ENCODE measurements around the gene CAMTA1.

Gene CAMTA1

GRCh38 chr1:7338439-7338838 is 553.2 kb downstream of the CAMTA1 start:
- no peak for DNase-seq (ENCODE audit: low read depth, low spot score)

GRCh38 chr1:7339014-7339413 is 553.8 kb downstream of the CAMTA1 start:
- DNase-seq (ENCODE audit: low read depth, low spot score) = no peak

- DNase-seq (ENCODE audit: low read depth, low spot score) = no peak
Measured at GRCh38 chr1:7339953-7340352, 554.7 kb downstream of the CAMTA1 start.

GRCh38 chr1:7341145-7341905 is 556.1 kb downstream of the CAMTA1 start:
- no peak for DNase-seq (ENCODE audit: low read depth, low spot score)

GRCh38 chr1:7343882-7344281 is 558.6 kb downstream of the CAMTA1 start:
- DNase-seq (ENCODE audit: low read depth, low spot score) = no peak

- no peak for DNase-seq (ENCODE audit: low read depth, low spot score)
Measured at GRCh38 chr1:7344299-7344698, 559.0 kb downstream of the CAMTA1 start.

GRCh38 chr1:7345516-7345915 is 560.3 kb downstream of the CAMTA1 start:
- DNase-seq (ENCODE audit: low read depth, low spot score) = no peak

GRCh38 chr1:7346070-7346596 is 560.9 kb downstream of the CAMTA1 start:
- DNase-seq (ENCODE audit: low read depth, low spot score) = no peak

GRCh38 chr1:7346600-7347570 is 561.6 kb downstream of the CAMTA1 start:
- no peak for DNase-seq (ENCODE audit: low read depth, low spot score)

GRCh38 chr1:7348073-7348472 is 562.8 kb downstream of the CAMTA1 start:
- no peak for DNase-seq (ENCODE audit: low read depth, low spot score)

- no peak for DNase-seq (ENCODE audit: low read depth, low spot score)
Measured at GRCh38 chr1:7348580-7348979, 563.3 kb downstream of the CAMTA1 start.

GRCh38 chr1:7350804-7351203 is 565.5 kb downstream of the CAMTA1 start:
- no peak for DNase-seq (ENCODE audit: low read depth, low spot score)

- DNase-seq (ENCODE audit: low read depth, low spot score) = no peak
Measured at GRCh38 chr1:7351649-7352048, 566.4 kb downstream of the CAMTA1 start.

GRCh38 chr1:7352364-7352763 is 567.1 kb downstream of the CAMTA1 start:
- DNase-seq (ENCODE audit: low read depth, low spot score) = no peak

GRCh38 chr1:7352974-7353373 is 567.7 kb downstream of the CAMTA1 start:
- DNase-seq (ENCODE audit: low read depth, low spot score) = no peak

GRCh38 chr1:7355646-7356045 is 570.4 kb downstream of the CAMTA1 start:
- DNase-seq (ENCODE audit: low read depth, low spot score) = no peak

- no peak for DNase-seq (ENCODE audit: low read depth, low spot score)
Measured at GRCh38 chr1:7356079-7356478, 570.8 kb downstream of the CAMTA1 start.

GRCh38 chr1:7358425-7358824 is 573.2 kb downstream of the CAMTA1 start:
- DNase-seq (ENCODE audit: low read depth, low spot score) = no peak

GRCh38 chr1:7360526-7360925 is 575.3 kb downstream of the CAMTA1 start:
- no peak for DNase-seq (ENCODE audit: low read depth, low spot score)

- DNase-seq (ENCODE audit: low read depth, low spot score) = no peak
Measured at GRCh38 chr1:7362947-7363346, 577.7 kb downstream of the CAMTA1 start.

- DNase-seq (ENCODE audit: low read depth, low spot score) = no peak
Measured at GRCh38 chr1:7363450-7363849, 578.2 kb downstream of the CAMTA1 start.

GRCh38 chr1:7365706-7366105 is 580.5 kb downstream of the CAMTA1 start:
- no peak for DNase-seq (ENCODE audit: low read depth, low spot score)
